Activated CD4-positive, alpha-beta T cell treated with anti-CD3 and anti-CD28 coated beads, Interleukin-2, Interleukin-4, amounts not matched to agents 100 ng/mL and 50 ng/mL, durations not matched to agents 16 hours and 8 hours (primary cell): Measurements from ENCODE around the gene ECT2.
A peak's percentile ranks its signal among the peaks of the same experiment; 100 is the strongest.
"Not testable (repeated sequence)": the region's sequence is repeated elsewhere in the genome, so short reads cannot be mapped to it uniquely, and the experiment has no call there.

Source experiments
- DNase-seq: peaks from one replicate; pipeline ENCODE4 v3.0.0-alpha.2; 2020; ENCODE audit warnings: low spot score

The ECT2 gene

GRCh38 chr3:172813462-172813861, 62.9 kb downstream of the ECT2 start:
- no peak for DNase-seq

- no peak for DNase-seq
Measured at GRCh38 chr3:172814738-172815137, 64.2 kb downstream of the ECT2 start.

GRCh38 chr3:172815857-172816256, 65.3 kb downstream of the ECT2 start:
- no peak for DNase-seq

GRCh38 chr3:172816281-172816680, 65.8 kb downstream of the ECT2 start:
- DNase-seq: no peak

GRCh38 chr3:172816968-172817367, 66.4 kb downstream of the ECT2 start:
- DNase-seq: no peak

GRCh38 chr3:172820492-172820891, 70.0 kb downstream of the ECT2 start:
- no peak for DNase-seq

GRCh38 chr3:172824229-172824628, 73.7 kb downstream of the ECT2 start:
- DNase-seq: no peak

- not testable (repeated sequence) for DNase-seq
Measured at GRCh38 chr3:172827231-172827630, 76.7 kb downstream of the ECT2 start.

GRCh38 chr3:172832983-172833382, 82.5 kb downstream of the ECT2 start:
- no peak for DNase-seq

- peak; percentile 23 for DNase-seq
Measured at GRCh38 chr3:172836390-172836997, 86.0 kb downstream of the ECT2 start.

GRCh38 chr3:172839679-172840078, 89.2 kb downstream of the ECT2 start:
- no peak for DNase-seq

GRCh38 chr3:172840463-172840862, 89.9 kb downstream of the ECT2 start:
- DNase-seq: no peak

GRCh38 chr3:172840913-172841312, 90.4 kb downstream of the ECT2 start:
- no peak for DNase-seq

GRCh38 chr3:172844428-172844827, 93.9 kb downstream of the ECT2 start:
- no peak for DNase-seq

- DNase-seq: peak; percentile 2
Measured at GRCh38 chr3:172846103-172846561, 95.6 kb downstream of the ECT2 start.

GRCh38 chr3:172846706-172847105, 96.2 kb downstream of the ECT2 start:
- DNase-seq: no peak

GRCh38 chr3:172847292-172847691, 96.8 kb downstream of the ECT2 start:
- no peak for DNase-seq

GRCh38 chr3:172848910-172849309, 98.4 kb downstream of the ECT2 start:
- no peak for DNase-seq

GRCh38 chr3:172853005-172853404, 102.5 kb downstream of the ECT2 start:
- DNase-seq: no peak

- no peak for DNase-seq
Measured at GRCh38 chr3:172853921-172854666, 103.6 kb downstream of the ECT2 start.

- no peak for DNase-seq
Measured at GRCh38 chr3:172855037-172855436, 104.5 kb downstream of the ECT2 start.

GRCh38 chr3:172856795-172857742, 106.5 kb downstream of the ECT2 start:
- DNase-seq: no peak

GRCh38 chr3:172859041-172859440, 108.5 kb downstream of the ECT2 start:
- no peak for DNase-seq
